GM12878 (cell line): ENCODE measurements around the gene FHL3. TPM values are rescaled to one million over a fixed set of nuclear protein-coding genes. Genes with fewer than 3 reads are reported as not detected.

Experiments
- ATAC-seq: fragments of 200-7000 bp; cut with Tn5 transposase; 3 replicates; pipeline ENCODE4 v1.9.1; 2020; ENCODE audit warnings: mild to moderate bottlenecking, moderate library complexity
- BruUV-seq: library from RNA; stranded (reverse); fragments of 400-500 nt; replicated peaks from 2 replicates; lab custom pipeline; 2021; lab: Mats Ljungman, UMichigan
- CTCF ChIA-PET: fragments of 300-600 bp; sonication (Branson Sonifier 250); formaldehyde crosslinking; extraction: SDS; loops from one replicate; lab custom pipeline; 2021; ENCODE audit warnings: inconsistent platforms; lab: Yijun Ruan, JAX
- POLR2A ChIA-PET: fragments of 350-600 bp; formaldehyde crosslinking; extraction: SDS; loops from one replicate; lab custom pipeline; 2021; ENCODE audit warnings: inconsistent platforms; lab: Charles Lee
- RAD21 ChIA-PET: fragments of 300-600 bp; sonication (Branson Sonifier 250); formaldehyde crosslinking; loops from one replicate; lab custom pipeline; 2023; ENCODE audit warnings: antibody characterized with exemption; ENCODE audit not compliant: unreplicated experiment; lab: Charles Lee
- SMC1A ChIA-PET: fragments of 300-600 bp; sonication (Branson Sonifier 250); formaldehyde crosslinking; loops from one replicate; lab custom pipeline; 2023; ENCODE audit not compliant: unreplicated experiment, uncharacterized antibody; lab: Charles Lee
- DNase-seq: peaks from one replicate; pipeline ENCODE4 v3.0.0-alpha.2; 2011; ENCODE audit warnings: low read depth, low spot score
- FAIRE-seq: peaks from 3 replicates; lab custom pipeline; 2011; peaks lifted over from hg19 to GRCh38; lab: Jason Lieb, UNC
- H2AFZ ChIP-seq: 2 replicates; pipeline ENCODE4 v1.6.0; 2011; ENCODE audit warnings: low read depth, low read length, control low read depth; ENCODE audit not compliant: control insufficient read depth
- H3K27ac ChIP-seq: 2 replicates; pipeline ENCODE4 v1.5.1; 2011; ENCODE audit warnings: control low read depth; ENCODE audit not compliant: control insufficient read depth, insufficient read depth
- H3K27me3 ChIP-seq, 2 experiments: replicated peaks in 1 of 2; 2 replicates each; pipeline versions ENCODE4 v1.6.0 to v1.6.1; 2011; ENCODE audit warnings: low read length in 1 of 2; ENCODE audit not compliant: control insufficient read depth in 2 of 2, insufficient read depth in 2 of 2
- H3K36me3 ChIP-seq, 2 experiments: 2 replicates each; pipeline ENCODE4 v1.5.1; 2011; ENCODE audit warnings: low read length in 1 of 2; ENCODE audit not compliant: control insufficient read depth in 2 of 2, insufficient read depth in 2 of 2
- H3K4me1 ChIP-seq: 2 replicates; pipeline ENCODE4 v1.6.1; 2011; ENCODE audit warnings: mild to moderate bottlenecking, low read length, moderate library complexity, mixed read lengths; ENCODE audit not compliant: control insufficient read depth, insufficient read depth
- H3K4me2 ChIP-seq: 2 replicates; pipeline ENCODE4 v1.6.0; 2011; ENCODE audit warnings: control low read depth; ENCODE audit not compliant: control insufficient read depth, insufficient read depth
- H3K4me3 ChIP-seq: fragments of 200-600 bp; sonication (generic); 2 replicates; pipeline ENCODE4 v1.5.1; 2016
- H3K79me2 ChIP-seq: 2 replicates; pipeline ENCODE4 v1.6.0; 2011; ENCODE audit warnings: low read length; ENCODE audit not compliant: control insufficient read depth, insufficient read depth
- H3K9ac ChIP-seq: 2 replicates; pipeline ENCODE4 v1.8.0; 2011; ENCODE audit warnings: low read length, control low read depth, mixed read lengths; ENCODE audit not compliant: control insufficient read depth, insufficient read depth
- H3K9me3 ChIP-seq: replicated peaks from 3 replicates; pipeline ENCODE4 v1.5.1; 2011; ENCODE audit warnings: mild to moderate bottlenecking, low read length; ENCODE audit not compliant: control insufficient read depth, insufficient read depth
- H4K20me1 ChIP-seq: 2 replicates; pipeline ENCODE4 v1.6.0; 2011; ENCODE audit not compliant: control insufficient read depth, insufficient read depth
- ATF3 ChIP-seq: IDR thresholded peaks from 2 replicates; pipeline ENCODE4 v1.6.1; 2011; ENCODE audit warnings: low read depth, mild to moderate bottlenecking, low read length, moderate library complexity, borderline replicate concordance; ENCODE audit errors: extremely low read depth
- CHD4 ChIP-seq: fragments of 200-600 bp; sonication (generic); IDR thresholded peaks from 2 replicates; pipeline ENCODE4 v1.6.1; 2016; ENCODE audit warnings: mild to moderate bottlenecking
- E2F8 ChIP-seq: fragments of 450-650 bp; IDR thresholded peaks from 2 replicates; pipeline ENCODE4 v1.6.1; 2018; ENCODE audit warnings: mild to moderate bottlenecking, low read depth, moderate library complexity; ENCODE audit not compliant: partially characterized antibody
- FOXK2 ChIP-seq: fragments of 450-650 bp; IDR thresholded peaks from 2 replicates; pipeline ENCODE4 v1.6.1; 2017; ENCODE audit warnings: mild to moderate bottlenecking, moderate library complexity
- HCFC1 ChIP-seq: fragments of 150-350 bp; IDR thresholded peaks from 2 replicates; pipeline ENCODE4 v1.6.1; 2014; ENCODE audit warnings: low read length
- SREBF1 ChIP-seq: IDR thresholded peaks from 2 replicates; pipeline ENCODE4 v1.6.1; 2012; ENCODE audit warnings: mild to moderate bottlenecking, low read length
- USF1 ChIP-seq: IDR thresholded peaks from 2 replicates; pipeline ENCODE4 v1.6.1; 2011; ENCODE audit warnings: borderline replicate concordance, low read depth, mild to moderate bottlenecking, moderate library complexity, mixed read lengths, low read length; ENCODE audit not compliant: insufficient read depth; ENCODE audit errors: extremely low read length
- WGBS: methylation state at CpG from one replicate; pipeline ENCODE4 v1.1.6; 2016; ENCODE audit warnings: low lambda C conversion rate; ENCODE audit not compliant: insufficient replicate concordance, insufficient coverage; ENCODE audit errors: missing lambda C conversion rate; 5-methylcytosine and 5-hydroxymethylcytosine counted together
- in situ Hi-C: fragments of 300-500 bp; cut with MboI; formaldehyde crosslinking; loops from 9 replicates; pipeline ENCODE4 v1.14.3; 2018; ENCODE audit warnings: mixed read lengths
- intact Hi-C: fragments of 100-400 bp; cut with micrococcal nuclease; formaldehyde crosslinking; loops from one replicate; pipeline ENCODE4 v1.14.2; 2022; ENCODE audit not compliant: unreplicated experiment
- polyA plus RNA-seq, 11 experiments: library from polyadenylated mRNA; depleted of rRNA in 4 of 11; unstranded in 6 of 11; stranded (reverse) in 5 of 11; fragments of >200 nt; fragmentation: Nextera tagmentation in 4 of 11; fragmentation: Illumina TruSeq in 1 of 11; extraction: Ambion mirVana in 4 of 11; extraction: Trizol in 1 of 11; gene quantifications; 1 replicate in 1 of 11; 2 replicates in 10 of 11; pipeline versions ENCODE4 v1.2.1 to v1.2.3, GENCODE V29; 2011 to 2016; ENCODE audit warnings: inconsistent platforms in 2 of 11, missing spikeins in 2 of 11, low read depth in 1 of 11
- total RNA-seq, 4 experiments: library from RNA; depleted of rRNA in 3 of 4; stranded (reverse); fragments of >200 nt in 3 of 4; fragmentation: Illumina TruSeq in 1 of 4; extraction: Trizol in 1 of 4; gene quantifications; 2 replicates each; pipeline versions ENCODE4 v1.2.1 to v1.2.3, GENCODE V29; 2013 to 2021

FHL3 gene
- total and polyA plus RNA-seq, 10 of the 15 experiments (the other 5 are each of a cell fraction or from before 2014, with no cell fraction given) = 0.26 to 13.9 (median 7.9) TPM

- Histone ChIP-seq H3K27ac (no peak overlapping the region), H4K20me1 (no peaks in the 10 kb centered on the region), H3K79me2 (no peaks in the 10 kb centered on the region), H3K4me3 (no peak overlapping the region), H3K9ac (no peak overlapping the region), H3K4me1 (peaks cover 14% of the 10 kb centered on the region), H3K4me2 (no peak overlapping the region), H3K27me3 (no peaks in the 10 kb centered on the region), H3K9me3 (no peaks in the 10 kb centered on the region), H3K36me3 (peaks cover 6 to 19% of the 10 kb centered on the region in 2 experiments), H2AFZ (no peak overlapping the region)
- ChIA-PET SMC1A (interaction anchor here (0.6 to 2.4 kb wide), 8 partner anchors 24 to 812 kb away, joined by 3 to 11 read pairs (median 3); partner anchors contain the start of gene POU3F1), CTCF (interaction anchor here (13.9 kb wide), 1 partner anchor 48 kb away, joined by 252 read pairs; no protein-coding TSS in a partner anchor), RAD21 (interaction anchor here (1.0 kb wide), 1 partner anchor 31 kb away, joined by 5 read pairs; no protein-coding TSS in a partner anchor), POLR2A (interaction anchor here (0.6 to 0.8 kb wide), 3 partner anchors 8 to 64 kb away, joined by 3 to 8 read pairs (median 4); no protein-coding TSS in a partner anchor)
- ATAC-seq (no peak), FAIRE-seq (no peak), DNase-seq (no peak)
- intact Hi-C loops (no loop called here), in situ Hi-C loops (no loop called here)
- TF ChIP-seq FOXK2 (no peak), SREBF1 (no peak), ATF3 (no peak), HCFC1 (no peak), USF1 (no peak), CHD4 (no peak), E2F8 (no peak)
- BruUV-seq = no TSS peak
- WGBS = 100% methylated on average over 3 of the region's 3 CpGs
These were observed 17.5 kb upstream of the FHL3 start for GRCh38 chr1:38022810-38023209.
